H1 (cell line): ENCODE results near the gene CCDC120. TPM values are rescaled to one million over a fixed set of nuclear protein-coding genes. Genes with fewer than 3 reads are reported as not detected.

ENCODE experiments used
- EZH2 ChIP-seq: fragments of 200-600 bp; sonication (generic); IDR thresholded peaks from 2 replicates; pipeline ENCODE4 v1.7.1; 2012; ENCODE audit warnings: low read depth, mild to moderate bottlenecking, moderate library complexity, low read length, inconsistent platforms; ENCODE audit not compliant: severe bottlenecking
- RBBP5 ChIP-seq: IDR thresholded peaks from 2 replicates; pipeline ENCODE4 v1.7.1; 2012; ENCODE audit warnings: low read depth, mild to moderate bottlenecking, inconsistent platforms, low read length, moderate library complexity, borderline replicate concordance
- TAF7 ChIP-seq: optimal IDR thresholded peaks from 2 replicates; pipeline ENCODE3; 2011; ENCODE audit warnings: low read depth, mild to moderate bottlenecking, inconsistent platforms, low read length, moderate library complexity, borderline replicate concordance
- TBP ChIP-seq: IDR thresholded peaks from 2 replicates; pipeline ENCODE4 v1.6.1; 2011; ENCODE audit warnings: low read depth, low read length, improper control_type of control experiment
- polyA plus RNA-seq, 7 experiments: library from polyadenylated mRNA; depleted of rRNA in 3 of 7; stranded (reverse) in 5 of 7; unstranded in 2 of 7; fragments of >200 nt in 5 of 7; fragments of 200-250 nt in 2 of 7; gene quantifications; 1 replicate in 5 of 7; 2 replicates in 1 of 7; 4 replicates in 1 of 7; pipeline versions ENCODE4 v1.2.1 to v1.2.3, GENCODE V29; 2011 to 2013; ENCODE audit warnings: missing spikeins in 2 of 7, mixed read lengths in 2 of 7
- total RNA-seq: library from RNA; stranded (reverse); fragmentation: NEBNext Ultra II Directional; extraction: Animal tissue kit (Norgen Biotek cat#: 25700); gene quantifications from 2 replicates; pipeline ENCODE4 v1.2.1, GENCODE V29; 2021

CCDC120 gene
- total and polyA plus RNA-seq, 2 of the 8 experiments (the other 6 are each of a cell fraction or from before 2014, with no cell fraction given), result 4.9 to 11.9 TPM

DNA sequence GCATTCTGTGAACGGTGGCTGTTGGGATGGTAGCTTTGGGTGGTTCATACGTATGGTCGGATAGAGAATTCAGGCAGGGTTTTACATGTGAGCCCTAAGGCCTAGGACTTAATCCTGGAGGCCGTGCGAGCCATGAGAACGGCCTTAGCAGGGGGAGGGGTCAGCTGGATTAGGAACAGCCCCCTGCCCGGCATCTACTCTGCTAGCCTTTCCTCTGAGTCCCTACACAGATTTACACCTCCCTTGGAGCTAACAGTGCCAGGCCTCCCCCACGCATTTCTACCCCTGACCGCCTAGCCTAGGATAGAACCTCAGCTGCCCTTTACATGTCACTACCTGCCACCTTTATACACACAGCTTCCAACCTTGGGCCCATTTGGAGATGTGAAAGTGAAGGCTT is 7.9 kb downstream of the CCDC120 start (continued):
- TF ChIP-seq EZH2, result no peak
- no peak for TF ChIP-seq TAF7
- TF ChIP-seq TBP, result no peak
- TF ChIP-seq RBBP5, result no peak
